ENCODE measurements around the gene AHCTF1.

Gene AHCTF1

DNA sequence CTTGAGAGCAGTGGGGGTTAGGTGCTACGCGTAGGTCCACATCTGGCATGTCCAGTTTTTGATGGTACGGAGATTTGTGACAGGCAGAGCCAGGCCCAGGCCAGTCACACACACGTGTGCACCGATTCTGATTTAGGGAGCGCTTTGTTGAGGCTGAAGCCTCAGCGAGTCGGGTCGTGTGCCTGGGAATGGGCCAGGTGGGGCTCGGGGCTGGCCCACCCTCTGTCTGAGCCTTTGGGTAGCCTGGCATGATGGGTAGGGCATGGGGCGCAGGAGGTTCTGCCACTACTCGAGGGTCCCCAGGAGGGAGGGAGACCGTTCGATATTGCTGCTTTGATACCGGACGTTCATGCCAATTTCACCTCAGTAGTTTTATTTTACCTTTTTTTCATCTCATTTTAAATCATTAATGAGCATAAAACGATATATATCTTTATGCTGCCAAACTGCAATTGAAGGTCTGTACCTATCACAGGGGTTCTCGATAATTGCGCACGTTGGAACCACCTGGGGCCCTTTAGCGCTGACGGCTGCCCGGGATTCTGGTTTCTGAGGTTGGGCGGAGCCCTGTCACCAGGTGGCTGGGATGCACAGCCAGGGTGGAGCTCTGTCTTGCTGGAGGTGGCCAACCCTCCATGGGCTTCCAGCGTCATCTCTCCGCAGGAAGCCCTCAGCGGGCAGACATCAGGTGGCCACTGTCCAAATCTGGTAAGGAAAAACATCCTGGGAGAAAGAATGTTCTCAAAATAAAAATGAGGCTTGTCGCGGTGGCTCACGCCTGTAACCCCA, 135.6 kb downstream of the AHCTF1 start:
- TF ChIP-seq, protein P1, sequence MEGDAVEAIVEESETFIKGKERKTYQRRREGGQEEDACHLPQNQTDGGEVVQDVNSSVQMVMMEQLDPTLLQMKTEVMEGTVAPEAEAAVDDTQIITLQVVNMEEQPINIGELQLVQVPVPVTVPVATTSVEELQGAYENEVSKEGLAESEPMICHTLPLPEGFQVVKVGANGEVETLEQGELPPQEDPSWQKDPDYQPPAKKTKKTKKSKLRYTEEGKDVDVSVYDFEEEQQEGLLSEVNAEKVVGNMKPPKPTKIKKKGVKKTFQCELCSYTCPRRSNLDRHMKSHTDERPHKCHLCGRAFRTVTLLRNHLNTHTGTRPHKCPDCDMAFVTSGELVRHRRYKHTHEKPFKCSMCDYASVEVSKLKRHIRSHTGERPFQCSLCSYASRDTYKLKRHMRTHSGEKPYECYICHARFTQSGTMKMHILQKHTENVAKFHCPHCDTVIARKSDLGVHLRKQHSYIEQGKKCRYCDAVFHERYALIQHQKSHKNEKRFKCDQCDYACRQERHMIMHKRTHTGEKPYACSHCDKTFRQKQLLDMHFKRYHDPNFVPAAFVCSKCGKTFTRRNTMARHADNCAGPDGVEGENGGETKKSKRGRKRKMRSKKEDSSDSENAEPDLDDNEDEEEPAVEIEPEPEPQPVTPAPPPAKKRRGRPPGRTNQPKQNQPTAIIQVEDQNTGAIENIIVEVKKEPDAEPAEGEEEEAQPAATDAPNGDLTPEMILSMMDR (IDR thresholded peaks at IDR 0.05; ENCODE audit: insufficient read depth, low read depth, low read length, missing control alignments): no peak
- no peak for DNase-seq (ENCODE audit: low read depth)
- no peak overlapping the region for H3K4me3 ChIP-seq (ENCODE audit: low read length)

DNA sequence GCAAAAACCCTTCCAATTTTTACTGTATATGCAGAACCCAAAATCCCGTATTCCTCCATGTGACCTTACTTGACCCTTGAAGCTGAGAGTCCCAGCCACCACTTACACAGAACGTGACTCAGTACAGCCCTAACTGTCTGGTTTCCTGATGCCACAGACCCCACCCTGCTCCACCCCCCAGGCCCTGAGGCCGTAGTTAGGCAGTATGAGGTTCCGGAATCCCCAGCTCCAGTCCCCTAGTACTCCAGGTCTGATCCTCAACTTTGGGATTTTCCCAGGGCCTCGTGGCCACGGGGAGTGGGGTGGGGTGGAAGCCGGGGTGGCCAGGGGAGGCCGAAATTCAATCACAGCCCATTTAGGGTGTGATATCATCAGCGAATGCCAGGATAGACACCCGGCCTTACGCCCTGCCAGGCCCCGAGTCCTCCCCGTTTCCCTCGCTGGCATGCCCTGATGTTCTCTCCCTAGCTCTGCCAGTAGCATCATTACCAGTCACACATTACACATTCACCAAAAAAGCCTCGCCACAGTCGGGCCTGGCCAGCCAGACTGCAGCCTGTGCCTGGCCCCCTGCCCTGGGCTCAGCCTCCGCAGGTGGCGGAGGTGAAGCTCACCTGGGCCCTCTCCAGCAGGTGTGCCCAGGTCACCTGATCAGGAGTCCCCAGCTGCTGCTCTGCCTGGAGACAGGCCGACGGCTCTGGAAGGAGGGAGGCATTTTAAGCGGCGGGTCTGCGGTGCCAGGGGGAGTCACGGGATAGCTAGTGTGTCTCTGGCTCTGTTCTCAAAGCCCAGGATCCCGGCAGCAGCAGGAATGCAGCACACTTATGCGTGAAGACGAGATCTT, 136.7 kb downstream of the AHCTF1 start:
- H3K4me3 ChIP-seq (ENCODE audit: low read length): no peak overlapping the region
- TF ChIP-seq, protein P1 (IDR thresholded peaks at IDR 0.05; ENCODE audit: insufficient read depth, low read depth, low read length, missing control alignments): no peak
- peak; percentile 52 for DNase-seq (ENCODE audit: low read depth)

DNA sequence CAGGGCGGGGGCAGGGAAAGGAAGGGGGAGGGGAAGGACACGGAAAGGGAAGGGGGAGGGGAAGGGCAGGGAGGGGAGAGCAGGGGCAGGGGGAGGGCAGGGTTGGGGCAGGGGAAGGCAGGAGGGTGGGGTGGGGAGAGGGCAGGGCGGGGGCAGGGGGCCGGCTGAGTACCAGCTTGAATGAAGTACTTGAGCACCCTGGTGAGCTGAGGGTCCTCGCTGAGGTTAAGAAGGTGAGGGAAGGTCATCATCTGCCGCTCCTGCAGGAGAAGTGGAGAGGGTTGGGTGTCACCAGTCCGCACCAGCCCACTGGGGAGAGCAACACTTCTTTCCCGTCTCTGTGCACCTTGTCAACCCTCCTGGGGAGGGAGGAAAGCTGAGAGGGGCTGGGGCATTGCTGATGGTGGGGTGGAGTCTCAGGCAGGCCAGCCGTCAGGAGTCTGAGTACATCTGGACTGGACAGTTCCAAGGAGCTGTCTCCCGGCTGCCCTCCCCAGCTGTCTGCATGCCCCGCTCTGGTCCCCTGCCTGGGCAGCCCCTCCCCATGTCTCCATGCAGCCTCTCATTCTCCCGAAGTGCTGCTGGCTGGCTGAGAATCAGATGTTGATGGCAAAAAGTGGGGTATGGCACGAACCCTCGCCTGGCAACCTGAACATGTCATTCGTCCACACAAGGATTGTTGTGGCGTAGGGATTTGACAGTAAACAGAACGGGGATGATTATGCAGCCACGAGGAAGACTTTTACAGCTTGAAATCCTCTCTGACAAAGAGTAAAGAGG, 137.5 kb downstream of the AHCTF1 start:
- H3K4me3 ChIP-seq (ENCODE audit: low read length): no peak overlapping the region
- TF ChIP-seq, protein P1 (IDR thresholded peaks at IDR 0.05; ENCODE audit: insufficient read depth, low read depth, low read length, missing control alignments): no peak
- DNase-seq (ENCODE audit: low read depth): no peak

DNA sequence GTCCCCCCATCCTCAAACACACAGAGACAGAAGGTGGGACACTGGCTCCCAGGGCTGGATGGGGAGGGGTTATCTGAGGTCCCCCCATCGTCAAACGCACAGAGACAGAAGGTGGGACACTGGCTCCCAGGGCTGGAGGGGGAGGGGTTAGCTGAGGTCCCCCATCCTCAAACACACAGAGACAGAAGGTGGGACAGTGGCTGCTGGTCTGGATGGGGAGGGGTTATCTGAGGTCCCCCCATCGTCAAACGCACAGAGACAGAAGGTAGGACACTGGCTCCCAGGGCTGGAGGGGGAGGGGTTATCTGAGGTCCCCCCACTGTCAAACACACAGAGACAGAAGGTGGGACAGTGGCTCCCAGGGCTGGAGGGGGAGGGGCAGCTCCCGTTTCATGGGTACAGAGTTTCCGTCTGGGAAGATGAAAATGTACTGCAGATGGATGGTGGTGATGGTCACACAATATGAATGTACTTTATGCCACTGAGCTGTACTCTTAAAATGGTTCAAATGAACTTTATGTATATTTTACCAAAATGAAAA, 138.3 kb downstream of the AHCTF1 start:
- H3K4me3 ChIP-seq (ENCODE audit: low read length): no peak overlapping the region
- TF ChIP-seq, protein P1 (IDR thresholded peaks at IDR 0.05; ENCODE audit: insufficient read depth, low read depth, low read length, missing control alignments): no peak
- no peak for DNase-seq (ENCODE audit: low read depth)

DNA sequence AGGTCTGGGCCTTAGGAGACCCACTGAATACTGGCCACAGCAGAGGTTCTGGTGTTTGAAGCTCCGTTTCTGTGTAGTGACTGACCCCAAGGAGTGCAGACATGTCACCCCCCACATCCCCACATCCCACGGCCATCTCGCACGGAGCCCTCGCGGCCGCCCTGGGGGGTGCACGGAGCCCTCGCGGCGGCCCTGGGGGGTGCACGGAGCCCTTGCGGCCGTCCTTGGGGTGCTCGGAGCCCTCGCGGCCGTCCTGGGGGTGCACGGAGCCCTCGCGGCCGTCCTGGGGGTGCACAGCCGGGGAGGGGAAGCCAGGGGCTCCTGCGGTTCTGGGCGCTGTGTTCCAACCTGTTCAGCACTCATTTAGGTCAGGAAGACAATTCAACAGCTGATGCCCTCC, 139.1 kb downstream of the AHCTF1 start:
- no peak overlapping the region for H3K4me3 ChIP-seq (ENCODE audit: low read length)
- no peak for DNase-seq (ENCODE audit: low read depth)
- TF ChIP-seq, protein P1 (IDR thresholded peaks at IDR 0.05; ENCODE audit: insufficient read depth, low read depth, low read length, missing control alignments): no peak

DNA sequence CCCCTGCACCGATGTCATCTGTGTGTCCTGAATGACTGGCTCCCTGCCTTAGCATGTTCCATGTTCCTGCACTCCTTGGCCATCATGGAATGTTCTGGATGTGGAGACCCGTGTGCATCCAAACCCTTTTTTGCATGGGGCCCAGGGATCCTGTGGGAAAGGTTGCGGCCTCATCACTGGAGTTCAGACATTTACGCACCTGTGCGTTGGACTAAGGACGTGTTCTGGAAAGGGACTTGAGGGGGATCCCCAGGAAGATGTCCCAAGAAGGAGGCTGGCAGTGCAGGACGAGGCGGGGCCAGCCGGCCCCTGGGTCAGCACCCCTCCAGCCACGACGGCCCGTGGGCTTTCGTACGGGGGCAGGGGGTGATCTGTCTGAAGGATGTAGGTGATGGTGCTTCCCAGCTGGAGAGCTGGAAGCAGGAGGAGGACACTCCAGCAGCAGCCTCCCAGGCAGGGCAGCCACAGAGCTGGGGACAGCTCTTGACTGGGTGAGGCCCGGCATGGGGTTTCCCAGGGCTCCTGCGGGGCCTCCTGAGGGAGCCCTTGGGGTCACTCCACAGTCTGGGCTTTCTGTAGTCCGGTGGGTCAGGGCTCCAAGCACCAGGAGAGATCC, 140.3 kb downstream of the AHCTF1 start:
- DNase-seq (ENCODE audit: low read depth): no peak
- TF ChIP-seq, protein P1 (IDR thresholded peaks at IDR 0.05; ENCODE audit: insufficient read depth, low read depth, low read length, missing control alignments): no peak
- no peak overlapping the region for H3K4me3 ChIP-seq (ENCODE audit: low read length)
